GM12875 (cell line): ENCODE measurements around the gene ZBTB20.

ENCODE experiments used
- H3K4me3 ChIP-seq: one replicate; pipeline ENCODE4 v1.5.1; 2011; ENCODE audit warnings: low read depth, low read length, control low read depth
- CTCF ChIP-seq: IDR thresholded peaks from 2 replicates; pipeline ENCODE4 v1.5.1; 2011; ENCODE audit warnings: low read depth, mild to moderate bottlenecking, control low read depth, inconsistent platforms, low read length, moderate library complexity, borderline replicate concordance; ENCODE audit not compliant: insufficient read depth

The ZBTB20 gene

DNA sequence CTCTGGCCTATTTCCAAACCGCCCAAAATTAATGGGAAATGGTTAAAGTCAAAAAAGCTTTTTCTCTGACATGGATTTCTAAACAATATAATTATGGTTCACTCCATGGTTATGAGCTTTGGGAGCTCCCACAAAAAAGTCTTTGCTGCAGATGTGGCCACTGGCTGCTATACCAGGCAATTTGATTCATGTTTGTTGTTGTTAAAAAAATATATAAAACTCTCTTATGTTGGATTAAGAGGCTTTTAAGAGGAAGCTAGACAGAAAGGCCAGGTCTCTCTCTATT, 594.6 kb downstream of the ZBTB20 start:
- no peak for TF ChIP-seq CTCF
- no peak overlapping the region for H3K4me3 ChIP-seq

- TF ChIP-seq CTCF: no peak
- no peak overlapping the region for H3K4me3 ChIP-seq
These were observed 595.1 kb downstream of the ZBTB20 start for GRCh38 chr3:114551770-114552526.

- no peak for TF ChIP-seq CTCF
These were observed 596.9 kb downstream of the ZBTB20 start for GRCh38 chr3:114550165-114550564.

DNA sequence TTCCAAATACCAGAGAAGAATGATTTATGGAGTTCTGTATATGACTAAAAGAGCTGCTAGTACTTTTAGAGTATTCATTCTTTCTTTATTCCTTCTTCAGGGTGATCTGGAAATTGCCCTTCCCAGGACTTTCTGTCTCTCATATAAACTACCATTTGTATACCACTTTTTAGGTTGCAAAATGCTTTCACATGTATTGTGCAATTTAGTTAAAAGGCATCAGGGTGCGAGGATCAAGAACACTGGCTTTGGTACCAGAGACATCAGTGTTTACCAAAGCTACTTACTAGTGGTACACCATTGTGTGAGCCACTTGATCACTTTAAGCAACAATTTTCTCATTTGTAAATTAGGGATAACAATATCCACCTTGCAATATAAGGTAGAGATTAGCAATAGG, 601.9 kb downstream of the ZBTB20 start:
- no peak for TF ChIP-seq CTCF

More at GRCh38 chr3:114550165-114550564, 596.9 kb downstream of the ZBTB20 start:
- H3K4me3 ChIP-seq: no peak overlapping the region

DNA sequence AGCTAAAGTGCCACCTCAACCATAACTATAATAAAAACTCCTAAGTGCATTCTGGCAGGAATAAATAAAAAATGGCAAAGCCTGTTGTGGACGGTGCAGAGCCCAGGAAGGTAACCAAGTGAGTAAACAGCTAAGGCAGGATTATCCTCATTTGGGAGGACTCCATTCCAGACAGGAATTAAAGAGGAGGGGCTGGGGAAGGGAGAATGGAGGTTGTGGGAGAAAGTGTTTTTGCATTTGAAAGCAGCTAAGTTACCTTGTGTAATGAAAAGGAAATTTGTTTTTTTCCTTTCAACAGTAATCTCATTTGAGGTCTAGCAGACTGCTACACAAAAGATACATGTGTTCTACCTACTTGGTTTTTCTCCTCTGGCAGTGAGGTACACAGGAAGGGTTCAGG, 604.7 kb downstream of the ZBTB20 start:
- no peak overlapping the region for H3K4me3 ChIP-seq
- TF ChIP-seq CTCF: no peak

More for the DNA sequence above, 601.9 kb downstream of the ZBTB20 start:
- H3K4me3 ChIP-seq: no peak overlapping the region

DNA sequence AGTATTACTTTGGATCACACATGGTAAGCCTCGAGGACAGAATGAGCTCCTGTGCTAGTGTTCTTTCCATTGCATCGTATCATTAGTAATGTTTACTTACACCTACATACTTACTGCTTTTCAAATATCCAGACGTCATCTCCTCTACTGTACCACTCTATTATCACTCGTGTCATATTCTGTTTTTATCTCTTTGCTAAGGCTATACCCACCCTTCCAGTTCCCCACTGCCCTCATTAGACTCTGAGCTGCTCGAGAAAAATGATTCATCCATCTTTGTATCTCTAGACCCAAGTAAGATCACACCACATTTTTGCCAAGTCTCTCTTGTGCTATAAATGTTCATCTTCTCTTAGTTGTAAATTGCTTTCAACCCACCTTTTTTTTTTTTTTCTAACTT, 607.6 kb downstream of the ZBTB20 start:
- no peak overlapping the region for H3K4me3 ChIP-seq
- TF ChIP-seq CTCF: no peak

DNA sequence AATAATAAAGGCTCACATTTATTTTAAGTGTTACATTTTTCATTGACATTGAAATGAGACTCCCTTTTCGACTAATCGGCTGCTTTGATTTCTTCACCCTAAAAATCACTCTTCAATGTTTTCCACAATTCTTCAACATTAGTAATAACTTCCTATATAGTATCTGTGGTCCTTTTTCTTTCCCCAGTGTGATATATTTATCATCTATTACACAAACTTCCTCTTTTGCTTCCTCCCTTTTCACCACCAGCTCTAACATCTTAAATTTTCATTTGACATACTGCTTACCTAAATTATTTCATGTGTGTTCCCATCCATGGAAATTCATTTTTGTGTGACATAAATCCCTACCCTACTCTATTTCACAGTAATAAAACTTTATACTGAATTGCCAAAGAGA, 608.9 kb downstream of the ZBTB20 start:
- H3K4me3 ChIP-seq: no peak overlapping the region
- no peak for TF ChIP-seq CTCF
